PFSK-1 (cell line): ENCODE data around the gene RBCK1.
A peak's percentile ranks its signal among the peaks of the same experiment; 100 is the strongest.

Source experiments
- FOXP2 ChIP-seq: optimal IDR thresholded peaks from 2 replicates; pipeline ENCODE3; 2011; ENCODE audit warnings: borderline replicate concordance, control low read depth, inconsistent platforms; ENCODE audit not compliant: insufficient read depth; ENCODE audit errors: extremely low read length, extremely low read depth
- POLR2AphosphoS5 ChIP-seq: IDR thresholded peaks from 2 replicates; pipeline ENCODE4 v1.6.1; 2012; ENCODE audit warnings: low read depth, mild to moderate bottlenecking, control low read depth, low read length, moderate library complexity
- SIN3A ChIP-seq: IDR thresholded peaks from 2 replicates; pipeline ENCODE4 v1.6.1; 2012; ENCODE audit warnings: mild to moderate bottlenecking, low read length, moderate library complexity, borderline replicate concordance; ENCODE audit not compliant: insufficient read depth
- TAF1 ChIP-seq: IDR thresholded peaks from 2 replicates; pipeline ENCODE4 v1.6.1; 2012; ENCODE audit warnings: low read length, control low read depth, borderline replicate concordance; ENCODE audit not compliant: insufficient read depth
- TF ChIP-seq, protein P1 (sequence below), 2 experiments: IDR thresholded peaks; 2 replicates each; pipeline versions ENCODE4 v1.6.1 to v1.8.0; 2011 to 2012; ENCODE audit warnings: low read depth in 2 of 2, low read length in 2 of 2, control low read depth in 1 of 2, inconsistent platforms in 1 of 2, mild to moderate bottlenecking in 1 of 2, moderate library complexity in 1 of 2; ENCODE audit not compliant: insufficient read depth in 1 of 2

RBCK1 gene

DNA sequence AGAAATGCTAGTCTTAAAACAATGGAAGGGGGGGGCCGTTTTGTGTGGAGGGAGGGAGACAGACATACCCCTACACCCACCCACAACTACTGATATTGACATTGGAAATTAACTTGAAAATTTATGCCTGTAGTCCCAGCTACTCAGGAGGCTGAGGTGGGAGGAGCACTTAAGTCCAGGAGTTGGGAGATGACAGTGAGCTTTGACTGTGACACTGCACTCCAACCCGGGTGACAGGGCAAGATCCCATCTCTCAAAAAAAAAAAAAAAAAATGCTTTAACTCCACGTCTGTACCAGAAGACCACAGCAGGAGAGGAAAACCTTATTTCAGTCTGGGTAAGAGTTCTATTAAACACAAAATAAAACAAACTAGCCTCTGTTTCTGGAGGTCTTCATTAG lies 52.1 kb downstream of the RBCK1 start:
- TF ChIP-seq, protein P1, sequence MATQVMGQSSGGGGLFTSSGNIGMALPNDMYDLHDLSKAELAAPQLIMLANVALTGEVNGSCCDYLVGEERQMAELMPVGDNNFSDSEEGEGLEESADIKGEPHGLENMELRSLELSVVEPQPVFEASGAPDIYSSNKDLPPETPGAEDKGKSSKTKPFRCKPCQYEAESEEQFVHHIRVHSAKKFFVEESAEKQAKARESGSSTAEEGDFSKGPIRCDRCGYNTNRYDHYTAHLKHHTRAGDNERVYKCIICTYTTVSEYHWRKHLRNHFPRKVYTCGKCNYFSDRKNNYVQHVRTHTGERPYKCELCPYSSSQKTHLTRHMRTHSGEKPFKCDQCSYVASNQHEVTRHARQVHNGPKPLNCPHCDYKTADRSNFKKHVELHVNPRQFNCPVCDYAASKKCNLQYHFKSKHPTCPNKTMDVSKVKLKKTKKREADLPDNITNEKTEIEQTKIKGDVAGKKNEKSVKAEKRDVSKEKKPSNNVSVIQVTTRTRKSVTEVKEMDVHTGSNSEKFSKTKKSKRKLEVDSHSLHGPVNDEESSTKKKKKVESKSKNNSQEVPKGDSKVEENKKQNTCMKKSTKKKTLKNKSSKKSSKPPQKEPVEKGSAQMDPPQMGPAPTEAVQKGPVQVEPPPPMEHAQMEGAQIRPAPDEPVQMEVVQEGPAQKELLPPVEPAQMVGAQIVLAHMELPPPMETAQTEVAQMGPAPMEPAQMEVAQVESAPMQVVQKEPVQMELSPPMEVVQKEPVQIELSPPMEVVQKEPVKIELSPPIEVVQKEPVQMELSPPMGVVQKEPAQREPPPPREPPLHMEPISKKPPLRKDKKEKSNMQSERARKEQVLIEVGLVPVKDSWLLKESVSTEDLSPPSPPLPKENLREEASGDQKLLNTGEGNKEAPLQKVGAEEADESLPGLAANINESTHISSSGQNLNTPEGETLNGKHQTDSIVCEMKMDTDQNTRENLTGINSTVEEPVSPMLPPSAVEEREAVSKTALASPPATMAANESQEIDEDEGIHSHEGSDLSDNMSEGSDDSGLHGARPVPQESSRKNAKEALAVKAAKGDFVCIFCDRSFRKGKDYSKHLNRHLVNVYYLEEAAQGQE (IDR thresholded peaks at IDR 0.05; ENCODE audit: insufficient read depth in 1 of 2, low read depth in 2 of 2, low read length in 2 of 2) = no peak
- no peak for TF ChIP-seq POLR2AphosphoS5
- TF ChIP-seq FOXP2 = no peak
- TF ChIP-seq TAF1 = no peak
- no peak for TF ChIP-seq SIN3A

DNA sequence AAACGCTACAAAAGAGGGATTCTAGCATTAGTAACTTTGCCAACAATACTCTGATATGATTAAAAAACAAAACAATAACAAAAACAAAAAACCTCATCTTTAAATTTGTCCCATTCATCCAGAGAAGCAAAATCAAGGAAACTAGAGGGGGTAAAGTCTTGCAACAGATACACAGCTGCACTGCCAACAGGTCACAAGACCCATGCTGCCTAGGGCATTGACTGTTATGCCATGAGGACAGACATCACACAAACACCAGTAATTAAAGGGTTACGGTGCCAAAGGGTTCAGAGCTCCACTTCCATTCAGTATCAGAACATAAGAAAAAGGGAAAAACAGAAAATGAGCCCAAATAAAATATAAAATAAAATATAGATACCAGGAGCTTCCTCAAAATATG lies 52.6 kb downstream of the RBCK1 start:
- TF ChIP-seq FOXP2 (no peak), POLR2AphosphoS5 (no peak)

DNA sequence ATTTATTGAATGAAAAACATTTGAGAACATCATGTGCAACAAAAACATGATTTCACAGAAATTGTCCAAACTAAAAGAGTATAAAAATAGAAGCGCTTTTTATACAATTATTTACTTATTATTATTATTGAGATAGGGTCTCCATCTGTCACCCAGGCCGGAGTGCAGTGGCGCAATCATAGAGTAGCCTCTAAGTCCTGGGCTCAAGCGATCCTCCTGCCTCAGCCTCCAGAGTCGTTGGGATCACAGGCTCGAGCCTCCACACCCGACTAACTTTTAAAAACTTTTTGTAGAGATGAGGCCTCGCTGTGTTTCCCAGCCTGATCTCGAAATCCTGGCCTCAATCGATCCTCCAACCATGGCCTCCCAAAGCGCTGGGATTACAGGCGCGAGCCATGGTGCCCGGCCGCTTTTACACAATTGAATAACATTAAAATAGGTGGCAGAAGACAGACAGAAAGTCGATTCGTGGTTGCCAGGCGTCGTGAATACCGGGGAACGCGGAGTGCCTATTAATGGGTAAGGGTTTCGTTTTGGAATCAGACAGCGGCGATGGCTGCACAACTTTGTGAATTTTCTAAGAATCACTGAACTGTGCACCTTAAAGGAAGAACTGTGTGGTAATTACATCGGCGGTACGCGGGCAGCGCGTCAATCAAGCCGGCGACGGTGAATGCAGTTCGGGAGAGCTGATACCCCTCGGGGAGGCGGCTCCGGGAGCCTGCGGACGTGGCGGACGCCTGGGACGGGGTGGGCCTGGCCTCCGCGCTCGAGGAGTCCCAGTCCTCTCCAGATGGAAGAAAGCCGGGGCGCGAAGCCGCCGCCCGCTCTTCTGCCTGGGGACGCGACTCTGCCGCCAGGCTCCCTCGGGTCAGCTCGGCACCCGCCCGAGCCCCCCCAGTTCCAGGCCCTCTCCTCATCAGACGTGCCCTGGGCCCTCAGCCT lies 53.4 kb downstream of the RBCK1 start:
- TF ChIP-seq TAF1 (no peak), POLR2AphosphoS5 (no peak), SIN3A (no peak), FOXP2 (no peak)
- TF ChIP-seq, protein P1 (IDR thresholded peaks at IDR 0.05; ENCODE audit: insufficient read depth in 1 of 2, low read depth in 2 of 2, low read length in 2 of 2) = no peak; a peak in 1 of 4 replicates

DNA sequence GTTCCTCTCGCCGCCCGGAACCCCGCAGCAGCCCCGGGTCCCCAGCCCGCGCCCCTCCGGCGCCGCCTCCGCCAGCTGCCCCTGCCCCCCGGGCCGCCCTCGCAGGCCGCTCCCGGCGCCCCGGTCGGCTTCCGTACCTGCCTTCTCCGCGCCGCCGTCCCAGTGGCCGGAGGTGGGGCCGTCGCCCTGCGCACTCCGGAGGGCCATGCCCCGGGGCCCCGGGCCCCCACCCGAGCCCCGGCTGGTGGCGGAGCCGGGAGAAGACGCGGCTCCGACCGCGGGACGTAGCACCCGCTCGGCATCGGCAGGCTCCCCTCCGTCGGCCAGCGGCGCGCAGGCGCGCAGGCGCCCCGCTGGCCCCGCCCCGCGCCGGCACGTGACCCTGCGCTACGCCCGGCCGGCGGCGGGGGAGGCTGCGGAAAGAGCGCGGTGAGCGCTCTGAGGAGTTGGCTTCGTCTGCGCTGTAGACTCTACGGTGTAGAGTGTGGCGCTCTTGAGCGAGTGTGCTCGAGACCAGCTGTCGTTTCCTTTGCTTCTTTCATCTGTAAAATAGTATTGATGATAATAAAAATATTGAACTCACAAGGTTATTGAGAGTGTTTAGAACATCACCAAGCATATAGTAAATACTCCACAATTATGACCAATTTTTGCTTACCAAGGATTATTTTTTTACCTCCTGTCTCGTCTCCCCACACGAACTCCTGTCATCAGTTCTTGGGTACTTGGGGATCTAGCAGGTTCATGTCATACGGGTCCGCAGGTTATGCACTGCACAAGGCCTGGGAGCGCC lies 54.3 kb downstream of the RBCK1 start, which contains the start of gene TBC1D20:
Gene TBC1D20, minus strand, starts transcription at position 335 of the 793 bp plus-strand sequence. Its CDS starts 128 bp downstream, at position 207.
- no peak for TF ChIP-seq SIN3A
- peak; percentile 83 for TF ChIP-seq TAF1
- TF ChIP-seq FOXP2 = peak; percentile 23
- TF ChIP-seq, protein P1 (IDR thresholded peaks at IDR 0.05; ENCODE audit: insufficient read depth in 1 of 2, low read depth in 2 of 2, low read length in 2 of 2) = no peak; a peak in 1 of 4 replicates
- TF ChIP-seq POLR2AphosphoS5 = peak; percentile 71

DNA sequence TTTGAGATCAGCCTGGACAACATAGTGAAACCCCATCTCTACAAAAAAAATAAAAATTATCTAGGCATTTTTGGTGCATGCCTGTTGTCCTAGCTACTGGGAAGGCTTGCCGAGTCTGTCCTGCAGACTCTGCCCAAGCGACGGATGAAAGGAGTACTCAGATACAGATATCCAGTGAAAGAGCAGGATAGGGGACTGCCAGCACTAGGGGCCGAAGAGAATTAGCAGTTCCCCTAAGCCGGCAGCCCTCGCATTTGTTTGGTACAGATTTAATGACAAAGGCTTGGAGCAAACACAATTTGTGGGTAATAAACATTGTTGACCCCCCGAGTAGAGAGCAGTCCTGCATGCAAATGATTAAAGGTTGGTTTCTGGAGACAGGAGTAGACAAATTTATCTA lies 59.7 kb downstream of the RBCK1 start:
- TF ChIP-seq, protein P1 (IDR thresholded peaks at IDR 0.05; ENCODE audit: insufficient read depth in 1 of 2, low read depth in 2 of 2, low read length in 2 of 2) = no peak
